A172 (cell line): ENCODE measurements around the gene SUGP2. TPM values are rescaled to one million over a fixed set of nuclear protein-coding genes. Genes with fewer than 3 reads are reported as not detected.

Experiments used
- DNase-seq: peaks from one replicate; pipeline ENCODE4 v3.0.0-alpha.2; 2015; ENCODE audit warnings: low spot score
- total RNA-seq: library from RNA; depleted of rRNA; stranded (reverse); fragments of >200 nt; shearing (Covaris generic); gene quantifications from 2 replicates; pipeline ENCODE4 v1.2.3, GENCODE V29; 2014

The SUGP2 gene
- total RNA-seq, 1 experiment from 2014 or later = 47.7 TPM

DNA sequence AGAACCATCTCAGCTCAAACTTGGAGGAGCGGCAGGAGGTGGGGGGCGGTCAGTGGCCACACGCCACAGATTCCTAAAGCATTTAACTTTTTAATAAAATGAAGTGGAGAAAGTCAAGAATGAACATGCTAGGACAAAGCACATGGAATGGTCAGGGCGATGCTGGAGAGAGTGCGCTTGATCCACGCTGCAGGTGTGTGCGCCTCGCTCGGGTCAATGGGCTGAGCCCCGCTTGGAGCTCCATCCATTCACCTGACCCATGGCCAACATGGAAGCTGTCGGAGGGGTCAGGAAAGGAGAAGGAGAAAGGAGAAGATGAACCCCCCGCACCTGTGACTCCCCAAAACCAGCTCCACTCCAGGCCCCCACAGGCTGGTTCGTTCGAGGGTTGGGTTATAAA lies 41.8 kb downstream of the SUGP2 start:
- DNase-seq = no peak

GRCh38 chr19:18991006-18991405 lies 42.3 kb downstream of the SUGP2 start:
- DNase-seq = no peak

- no peak for DNase-seq
Measured at GRCh38 chr19:18990128-18990708, 43.1 kb downstream of the SUGP2 start.

DNA sequence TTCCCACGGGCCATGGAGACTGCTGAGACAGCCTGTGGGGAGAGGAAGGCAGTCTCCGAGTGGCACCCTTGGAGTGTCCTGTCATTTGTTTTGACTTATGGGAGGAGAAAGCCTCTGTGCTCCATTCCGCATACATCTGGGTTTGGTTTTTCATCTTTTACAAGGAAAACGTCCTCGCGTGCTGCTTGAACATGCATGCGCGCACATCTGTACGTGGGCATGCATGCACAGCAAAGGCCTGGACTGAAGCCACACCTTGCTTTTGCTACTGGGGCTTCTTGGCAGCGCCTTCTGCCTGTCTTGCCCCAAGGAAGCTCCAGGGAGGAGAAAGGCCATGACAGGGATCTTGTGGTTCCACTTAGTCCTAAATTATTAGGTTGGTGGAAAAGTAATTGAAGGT lies 44.0 kb downstream of the SUGP2 start:
- DNase-seq = no peak

DNA sequence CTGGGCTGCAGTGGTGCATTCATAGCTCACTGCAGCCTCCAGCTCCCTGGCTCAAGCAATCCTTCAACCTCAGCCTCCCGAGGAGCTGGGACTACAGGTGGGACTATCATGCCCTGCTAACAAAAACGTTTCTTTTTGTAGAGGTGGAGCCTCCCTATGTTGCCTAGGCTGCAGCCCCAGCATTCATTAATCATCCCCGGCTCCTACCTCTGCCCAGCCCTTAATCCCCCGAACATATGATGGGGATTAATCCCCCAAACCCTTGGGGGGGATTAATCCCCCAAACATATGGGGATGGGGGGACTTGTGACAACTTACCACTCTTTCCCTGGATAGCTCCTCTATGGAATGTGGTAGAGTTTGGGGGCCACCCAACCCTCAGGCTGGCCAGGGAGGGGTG lies 45.9 kb downstream of the SUGP2 start:
- no peak for DNase-seq

DNA sequence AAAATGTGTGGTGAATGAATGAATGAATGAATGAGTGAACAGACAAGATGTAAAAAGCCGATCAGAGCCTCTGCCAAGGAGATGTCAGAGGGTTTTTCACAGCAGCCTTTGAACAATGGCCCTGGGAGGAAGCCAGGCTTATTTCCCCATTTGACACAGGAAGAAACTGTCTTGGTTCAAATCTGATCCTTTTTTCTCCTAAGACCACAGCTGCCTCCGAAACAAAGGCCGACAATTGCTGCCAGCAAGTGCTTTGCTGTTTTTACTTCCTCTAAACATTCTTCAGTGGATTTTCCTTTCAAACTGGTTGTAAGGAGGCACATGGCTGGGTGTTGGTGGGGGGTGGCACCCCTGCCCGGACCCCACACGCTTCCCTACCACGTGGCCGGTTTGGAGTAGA lies 48.1 kb downstream of the SUGP2 start:
- no peak for DNase-seq

GRCh38 chr19:18984251-18984650 lies 49.1 kb downstream of the SUGP2 start:
- no peak for DNase-seq

DNA sequence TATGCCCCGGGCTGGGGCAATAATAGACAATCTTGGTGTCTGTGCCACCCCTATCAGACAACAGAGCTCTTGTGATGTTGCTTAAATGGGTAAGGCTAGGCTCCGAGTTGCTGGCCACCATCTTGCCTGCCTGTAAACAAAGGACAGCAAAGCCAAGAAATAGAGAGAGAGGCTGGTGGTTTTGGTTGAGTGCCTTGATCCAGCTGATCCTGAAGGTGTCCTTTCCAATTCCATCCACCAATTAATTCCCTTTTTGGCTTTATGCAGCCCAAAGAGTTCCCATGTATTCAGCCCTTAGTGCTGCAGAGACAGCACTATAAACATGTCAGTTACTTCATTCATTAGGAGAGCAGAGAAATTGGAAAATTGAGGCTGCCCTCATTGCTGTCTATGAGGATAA lies 50.6 kb downstream of the SUGP2 start:
- no peak for DNase-seq

GRCh38 chr19:18980432-18981020 lies 52.8 kb downstream of the SUGP2 start:
- no peak for DNase-seq

GRCh38 chr19:18978616-18979015 lies 54.7 kb downstream of the SUGP2 start:
- no peak for DNase-seq

DNA sequence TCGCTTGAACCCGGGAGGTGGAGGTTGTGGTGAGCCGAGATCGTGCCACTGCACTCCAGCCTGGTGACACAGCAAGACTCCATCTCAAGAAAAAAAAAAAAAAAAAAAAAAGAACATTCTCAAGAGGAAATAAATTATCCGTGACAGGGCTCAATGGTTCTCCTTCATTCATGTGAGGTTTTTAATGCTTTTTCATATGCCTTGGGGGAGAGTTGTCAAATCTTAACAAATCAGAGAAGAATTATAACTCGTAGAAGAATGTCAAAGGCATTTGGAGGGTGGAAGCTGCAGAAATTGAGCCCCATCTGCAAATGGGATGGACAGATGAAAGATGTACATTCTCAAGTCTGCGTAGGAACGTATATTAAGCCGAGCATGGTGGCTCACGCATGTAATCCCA lies 57.4 kb downstream of the SUGP2 start:
- no peak for DNase-seq

GRCh38 chr19:18975011-18975410 lies 58.3 kb downstream of the SUGP2 start:
- DNase-seq = no peak

- DNase-seq = no peak
Measured at GRCh38 chr19:18972851-18973250, 60.5 kb downstream of the SUGP2 start.

DNA sequence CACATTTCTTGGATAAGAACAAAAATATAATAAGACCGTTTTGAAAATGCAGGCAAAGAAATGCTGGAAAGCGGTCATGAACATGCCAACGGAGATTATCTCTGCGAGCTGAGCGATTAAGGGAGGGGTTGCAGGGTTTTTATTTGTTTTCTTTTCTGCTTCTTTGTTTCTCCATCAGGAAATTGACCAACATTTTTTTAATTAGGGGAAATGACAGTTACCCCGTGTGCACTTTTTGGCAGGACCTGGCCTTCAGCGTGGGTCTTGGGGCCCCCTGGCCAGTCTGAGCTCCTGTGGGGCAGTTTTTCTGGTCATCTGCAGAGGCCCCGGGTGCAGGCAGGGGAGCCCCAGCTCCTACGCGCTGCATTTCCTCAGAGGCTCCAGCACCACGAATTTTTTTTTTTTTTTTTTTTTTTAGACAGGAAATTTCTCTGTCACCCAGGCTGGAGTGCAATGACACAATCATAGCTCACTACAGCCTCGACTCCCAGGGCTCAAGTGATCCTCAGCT lies 61.0 kb downstream of the SUGP2 start:
- DNase-seq = peak; percentile 35

- no peak for DNase-seq
Measured at GRCh38 chr19:18969931-18970659, 63.2 kb downstream of the SUGP2 start.

DNA sequence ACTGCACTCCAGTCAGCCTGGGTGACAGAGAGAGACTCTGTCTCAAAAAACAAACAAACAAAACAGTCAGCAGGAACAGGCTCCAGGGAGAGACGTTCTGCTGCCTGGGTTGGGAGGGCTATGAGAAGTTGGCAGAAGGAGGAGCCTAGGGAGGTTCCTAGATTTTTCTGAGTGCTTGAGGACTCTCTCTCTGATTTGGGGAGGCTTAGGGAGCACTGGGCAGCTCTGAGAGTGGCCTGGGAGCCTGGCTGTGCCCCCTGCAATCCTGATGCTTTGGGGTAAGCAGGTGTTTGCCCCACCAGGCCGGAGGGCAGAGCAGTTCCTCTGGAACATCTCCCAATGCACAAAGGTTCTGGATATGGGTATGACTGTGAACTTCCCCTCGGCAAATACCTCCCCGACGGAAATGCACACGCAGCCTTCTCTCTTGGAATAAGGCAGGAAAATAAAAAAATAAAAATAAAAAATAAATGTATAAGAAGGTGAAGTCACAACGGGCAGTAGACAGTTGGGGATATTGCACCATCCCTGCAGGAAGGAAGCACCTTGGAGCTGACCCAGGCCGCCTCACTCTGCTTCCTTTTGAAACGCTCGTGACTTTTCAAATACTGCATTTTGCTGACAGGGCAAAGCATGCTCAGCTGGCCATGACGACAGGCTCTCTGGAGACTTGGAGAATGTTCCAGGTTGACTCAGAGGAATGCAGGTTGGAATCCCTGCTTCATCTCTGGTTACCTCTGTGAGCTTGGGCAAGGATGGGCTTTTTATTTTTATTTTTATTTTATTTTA lies 65.8 kb downstream of the SUGP2 start:
- DNase-seq = no peak

DNA sequence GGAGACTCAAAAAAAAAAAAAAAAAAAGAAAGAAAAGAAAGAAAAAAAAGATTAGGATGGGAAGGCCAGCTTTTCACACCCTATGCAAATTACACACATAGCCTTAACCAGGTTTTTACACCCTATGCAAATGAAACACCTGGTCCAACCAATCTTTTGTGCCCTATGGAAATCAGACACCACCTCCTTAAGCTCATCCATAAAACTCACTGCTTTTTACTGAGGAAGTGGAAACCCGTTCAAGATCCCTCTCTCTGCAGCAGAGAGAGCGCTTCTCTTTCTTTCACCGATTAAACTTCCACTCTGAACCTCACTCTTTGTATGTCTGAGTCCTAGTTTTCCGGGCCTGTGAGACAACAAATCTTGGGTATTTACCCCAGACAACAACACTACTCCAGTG lies 67.0 kb downstream of the SUGP2 start:
- DNase-seq = no peak

DNA sequence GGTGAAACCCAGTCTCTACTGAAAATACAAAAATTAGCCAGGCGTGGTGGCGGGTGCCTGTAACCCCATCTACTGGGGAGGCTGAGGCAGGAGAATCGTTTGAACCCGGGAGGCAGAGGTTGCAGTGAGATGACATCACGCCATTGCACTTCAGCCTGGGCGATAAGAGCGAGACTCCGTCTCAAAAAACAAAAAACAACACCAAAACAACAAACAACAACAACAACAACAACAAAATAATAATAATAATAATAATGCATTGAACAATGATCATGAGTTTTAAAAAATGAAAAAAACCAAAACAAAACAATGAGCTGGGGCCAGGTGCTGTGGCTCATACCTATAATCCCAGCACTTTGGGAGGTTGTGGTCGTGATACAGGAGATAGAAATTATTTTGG lies 69.2 kb downstream of the SUGP2 start:
- DNase-seq = no peak

DNA sequence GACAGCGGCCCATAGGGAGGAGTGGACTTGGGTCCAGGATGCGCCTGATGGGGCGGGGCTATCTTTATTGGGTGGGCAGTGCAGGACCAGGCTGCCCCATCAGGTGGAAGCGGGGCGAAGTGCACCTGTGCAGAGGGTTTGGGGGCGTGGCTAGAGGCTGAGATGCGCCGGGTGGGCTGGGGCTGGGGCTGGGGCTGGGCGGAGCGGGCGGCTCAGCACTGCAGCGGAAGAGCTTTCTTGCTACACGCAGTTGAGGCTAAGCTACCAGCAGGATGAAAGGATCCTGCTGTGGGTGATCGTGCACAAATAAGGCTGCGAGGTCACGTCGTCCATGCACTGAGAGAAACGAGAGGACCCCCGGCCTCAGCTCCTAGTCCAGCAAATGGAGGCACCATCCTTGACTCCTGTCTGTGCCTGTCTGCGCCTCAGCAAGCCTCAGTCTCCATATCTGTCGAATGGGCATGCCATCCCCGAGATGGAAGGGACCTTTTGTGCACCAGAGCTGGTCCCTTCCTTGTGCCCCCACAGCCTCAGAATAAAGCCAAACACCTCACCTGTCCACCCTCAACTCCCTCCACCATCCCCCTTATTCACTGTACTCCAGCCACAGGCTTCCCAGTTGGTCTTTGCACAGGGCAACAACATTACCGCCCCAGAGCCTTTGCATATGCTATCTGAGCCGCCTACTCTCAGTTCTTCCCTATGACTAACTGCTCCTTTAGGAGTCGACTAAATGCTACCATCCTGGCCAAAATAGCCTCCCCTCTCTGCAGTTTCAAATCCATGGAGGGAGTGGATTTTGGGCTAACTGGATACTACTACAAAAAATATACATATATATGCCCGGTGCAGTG lies 71.3 kb downstream of the SUGP2 start:
- DNase-seq = no peak

DNA sequence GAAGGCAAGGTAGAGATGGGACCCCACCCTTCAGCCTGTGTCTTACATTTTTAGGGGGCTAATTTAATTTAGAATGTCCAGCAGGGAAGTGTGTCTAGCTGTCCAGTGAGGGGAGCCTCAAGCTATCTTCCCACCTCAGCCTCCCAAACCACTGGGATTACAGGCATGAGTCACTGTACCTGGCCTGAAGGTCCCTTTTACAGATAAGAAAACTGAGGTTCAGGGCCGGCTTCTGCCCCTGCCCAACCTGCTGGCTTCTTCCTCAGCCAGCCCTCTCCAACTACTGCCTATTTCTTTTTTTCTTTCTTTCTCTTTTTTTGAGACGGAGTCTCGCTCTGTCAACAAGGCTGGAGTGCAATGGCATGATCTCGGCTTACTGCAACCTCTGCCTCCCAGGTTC lies 72.9 kb downstream of the SUGP2 start:
- DNase-seq = no peak

DNA sequence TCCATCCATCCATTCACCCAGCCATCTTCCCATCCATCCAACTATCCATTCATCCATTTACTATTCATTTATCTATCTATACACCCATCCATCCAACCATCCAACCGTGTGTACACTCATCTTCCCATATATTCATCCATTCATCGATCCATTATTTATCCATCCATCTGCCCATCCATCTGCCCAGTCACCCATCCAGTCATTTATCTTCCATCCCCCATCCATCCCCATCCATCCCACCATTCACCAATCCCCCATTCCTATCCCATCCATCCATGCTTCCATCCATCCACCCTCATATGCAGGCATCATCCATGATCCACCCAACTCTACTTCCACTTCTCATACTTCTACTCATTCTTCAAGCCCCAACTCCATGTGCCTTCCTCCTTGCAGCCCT lies 78.3 kb downstream of the SUGP2 start:
- no peak for DNase-seq

DNA sequence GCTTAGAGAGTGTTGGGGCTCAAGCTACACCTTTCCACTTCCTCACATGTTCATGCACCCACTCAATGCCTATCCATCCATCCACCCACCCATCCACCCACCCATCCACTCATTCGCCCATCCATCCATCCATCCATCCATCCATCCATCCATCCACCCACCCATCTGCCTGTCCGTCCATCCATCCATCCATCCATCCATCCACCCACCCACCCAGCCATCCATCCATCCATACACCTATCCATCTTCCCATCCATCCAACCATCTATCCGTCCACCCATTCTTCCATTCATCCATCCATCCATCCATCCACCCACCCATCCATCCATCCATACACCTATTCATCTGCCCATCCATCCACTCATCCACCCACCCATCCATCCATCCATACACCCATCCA lies 79.2 kb downstream of the SUGP2 start:
- DNase-seq = no peak
